ENCODE results near the gene MPRIP. TPM values are rescaled to one million over a fixed set of nuclear protein-coding genes. Genes with fewer than 3 reads are reported as not detected.

Gene MPRIP
- total RNA-seq, 1 experiment from 2014 or later = 1,274 TPM

DNA sequence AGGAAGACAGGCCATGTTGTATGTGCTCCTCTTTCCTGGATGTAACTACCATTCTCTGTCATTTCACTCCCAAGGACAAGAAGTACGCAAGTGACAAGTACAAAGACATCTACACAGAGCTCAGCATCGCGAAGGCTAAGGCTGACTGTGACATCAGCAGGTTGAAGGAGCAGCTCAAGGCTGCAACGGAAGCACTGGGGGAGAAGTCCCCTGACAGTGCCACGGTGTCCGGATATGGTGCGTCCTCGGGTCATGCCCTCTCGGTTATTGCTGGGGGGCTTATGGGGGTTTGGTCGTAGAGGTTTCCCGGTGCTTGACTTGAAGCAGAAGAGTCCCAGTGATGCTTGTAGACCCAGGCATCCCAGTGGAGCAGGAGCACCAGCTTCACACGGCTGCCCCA, 134.9 kb downstream of the MPRIP start:
- no peak for ATAC-seq
- CTCF ChIA-PET = no interaction called here

DNA sequence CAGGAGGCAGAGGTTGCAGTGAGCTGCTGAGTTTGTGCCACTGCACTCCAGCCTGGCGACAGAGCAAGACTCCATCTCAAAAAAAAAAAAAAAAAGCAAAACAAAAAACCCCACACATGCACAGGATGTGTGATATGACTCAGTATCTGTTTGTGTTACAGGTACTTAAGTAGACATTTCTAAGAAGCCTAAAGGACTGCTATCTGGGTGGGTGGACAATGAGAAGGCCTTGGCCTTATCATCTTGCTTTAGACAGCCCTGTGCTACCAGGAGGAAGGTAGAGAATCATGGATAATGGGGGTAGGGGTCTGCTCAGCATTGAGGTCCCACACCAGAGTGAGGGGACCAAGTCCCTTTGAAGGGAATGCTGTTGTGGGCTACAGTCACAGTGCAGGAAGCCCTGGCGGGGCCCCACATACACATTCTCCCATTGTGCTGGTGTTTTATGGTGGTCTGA, 137.1 kb downstream of the MPRIP start:
- no peak overlapping the region for H3K9ac ChIP-seq (ENCODE audit: low read length)
- no TSS peak for BruUV-seq (replicated peaks)
- H3K27me3 ChIP-seq (ENCODE audit: low read length) = no peaks in the 10 kb centered on the region
- no peak overlapping the region for H3K4me2 ChIP-seq (ENCODE audit: low read length)
- no peaks in the 10 kb centered on the region for H3K9me3 ChIP-seq (ENCODE audit: low read length)
- H3K79me2 ChIP-seq (ENCODE audit: low read length) = no peaks in the 10 kb centered on the region
- no peaks in the 10 kb centered on the region for H3K4me1 ChIP-seq (ENCODE audit: insufficient read depth, low read length)
- no peak for TF ChIP-seq EZH2 (IDR thresholded peaks at IDR 0.05; ENCODE audit: low read length, unreplicated experiment)
- TF ChIP-seq EZH2phosphoT487 (IDR thresholded peaks at IDR 0.05; ENCODE audit: borderline replicate concordance, low read length) = no peak
- TF ChIP-seq, protein P1, sequence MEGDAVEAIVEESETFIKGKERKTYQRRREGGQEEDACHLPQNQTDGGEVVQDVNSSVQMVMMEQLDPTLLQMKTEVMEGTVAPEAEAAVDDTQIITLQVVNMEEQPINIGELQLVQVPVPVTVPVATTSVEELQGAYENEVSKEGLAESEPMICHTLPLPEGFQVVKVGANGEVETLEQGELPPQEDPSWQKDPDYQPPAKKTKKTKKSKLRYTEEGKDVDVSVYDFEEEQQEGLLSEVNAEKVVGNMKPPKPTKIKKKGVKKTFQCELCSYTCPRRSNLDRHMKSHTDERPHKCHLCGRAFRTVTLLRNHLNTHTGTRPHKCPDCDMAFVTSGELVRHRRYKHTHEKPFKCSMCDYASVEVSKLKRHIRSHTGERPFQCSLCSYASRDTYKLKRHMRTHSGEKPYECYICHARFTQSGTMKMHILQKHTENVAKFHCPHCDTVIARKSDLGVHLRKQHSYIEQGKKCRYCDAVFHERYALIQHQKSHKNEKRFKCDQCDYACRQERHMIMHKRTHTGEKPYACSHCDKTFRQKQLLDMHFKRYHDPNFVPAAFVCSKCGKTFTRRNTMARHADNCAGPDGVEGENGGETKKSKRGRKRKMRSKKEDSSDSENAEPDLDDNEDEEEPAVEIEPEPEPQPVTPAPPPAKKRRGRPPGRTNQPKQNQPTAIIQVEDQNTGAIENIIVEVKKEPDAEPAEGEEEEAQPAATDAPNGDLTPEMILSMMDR (conservative IDR thresholded peaks at IDR 0.05; ENCODE audit: low read depth, low read length) = no peak
- peaks cover 89% of the 10 kb centered on the region for H3K36me3 ChIP-seq (ENCODE audit: low read depth, low read length)
- ATAC-seq (no peak), DNase-seq (no peak)
- H3F3A ChIP-seq (ENCODE audit: low read length, unreplicated experiment) = peaks cover 11% of the 10 kb centered on the region
- no peak overlapping the region for H3K27ac ChIP-seq (ENCODE audit: low read length)
- CTCF ChIA-PET = no interaction called here
- H4K20me1 ChIP-seq (ENCODE audit: low read length) = 0 out of 2 replicates have a peak, but pooled peaks cover 4% of the 10 kb centered on the region
- H3K4me3 ChIP-seq (ENCODE audit: low read length) = no peak overlapping the region
- no peak overlapping the region for H2AFZ ChIP-seq (ENCODE audit: low read length)
- intact Hi-C loops (cut with micrococcal nuclease) = no loop called here
- no peaks in the 10 kb centered on the region for H3K9me2 ChIP-seq (replicated peaks; ENCODE audit: low read length)
- POLR2A ChIA-PET (ENCODE audit: unreplicated experiment) = no interaction called here

More for the DNA sequence above, 134.9 kb downstream of the MPRIP start:
- BruUV-seq (replicated peaks) = no TSS peak
- Histone ChIP-seq H3K9me2 (replicated peaks; ENCODE audit: low read length) (no peaks in the 10 kb centered on the region), H3K4me3 (ENCODE audit: low read length) (no peak overlapping the region), H2AFZ (ENCODE audit: low read length) (no peak overlapping the region), H3K9me3 (ENCODE audit: low read length) (no peaks in the 10 kb centered on the region), H4K20me1 (ENCODE audit: low read length) (0 out of 2 replicates have a peak, but pooled peaks cover 4% of the 10 kb centered on the region), H3K27ac (ENCODE audit: low read length) (no peak overlapping the region), H3K27me3 (ENCODE audit: low read length) (no peaks in the 10 kb centered on the region), H3K4me1 (ENCODE audit: insufficient read depth, low read length) (no peaks in the 10 kb centered on the region), H3K79me2 (ENCODE audit: low read length) (no peaks in the 10 kb centered on the region), H3K9ac (ENCODE audit: low read length) (no peak overlapping the region), H3K36me3 (ENCODE audit: low read depth, low read length) (peaks cover 91% of the 10 kb centered on the region), H3F3A (ENCODE audit: low read length, unreplicated experiment) (peaks cover 11% of the 10 kb centered on the region), H3K4me2 (ENCODE audit: low read length) (no peak overlapping the region)
- intact Hi-C loops (cut with micrococcal nuclease) = no loop called here
- POLR2A ChIA-PET (ENCODE audit: unreplicated experiment) = no interaction called here
- DNase-seq = no peak
- TF ChIP-seq, protein P1 (conservative IDR thresholded peaks at IDR 0.05; ENCODE audit: low read depth, low read length) = no peak
- no peak for TF ChIP-seq EZH2phosphoT487 (IDR thresholded peaks at IDR 0.05; ENCODE audit: borderline replicate concordance, low read length)
- TF ChIP-seq EZH2 (IDR thresholded peaks at IDR 0.05; ENCODE audit: low read length, unreplicated experiment) = no peak

DNA sequence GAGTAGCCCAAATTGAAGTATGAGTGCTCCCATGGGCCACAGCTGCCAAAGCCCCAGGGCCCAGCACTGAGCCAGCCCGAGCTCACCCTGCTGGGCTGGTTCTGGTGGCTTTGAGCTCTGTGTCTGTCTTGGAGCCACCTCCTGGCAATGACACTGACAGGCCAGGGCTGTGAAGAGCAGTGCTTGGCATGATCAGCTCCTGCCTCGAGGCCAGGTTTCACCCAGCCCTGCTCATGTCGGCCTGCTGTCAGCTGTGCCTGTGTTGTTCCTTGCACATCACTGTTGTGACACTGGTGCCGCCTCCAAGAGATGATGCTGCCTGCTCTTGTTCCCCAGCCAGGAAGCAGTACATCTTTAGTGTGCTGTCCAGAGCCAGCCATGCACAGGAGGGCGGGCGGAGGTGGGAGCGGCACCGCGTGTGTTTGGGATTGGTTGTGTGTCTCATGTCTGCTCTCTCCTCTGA, 137.9 kb downstream of the MPRIP start:
- TF ChIP-seq, protein P1 (conservative IDR thresholded peaks at IDR 0.05; ENCODE audit: low read depth, low read length) = no peak
- TF ChIP-seq EZH2phosphoT487 (IDR thresholded peaks at IDR 0.05; ENCODE audit: borderline replicate concordance, low read length) = no peak
- TF ChIP-seq EZH2 (IDR thresholded peaks at IDR 0.05; ENCODE audit: low read length, unreplicated experiment) = no peak
- intact Hi-C loops (cut with micrococcal nuclease) = no loop called here
- DNase-seq (no peak), ATAC-seq (no peak; the same call in 1 of the 2 replicates)
- H3K9me2 ChIP-seq (replicated peaks; ENCODE audit: low read length) = no peaks in the 10 kb centered on the region
- peaks cover 85% of the 10 kb centered on the region for H3K36me3 ChIP-seq (ENCODE audit: low read depth, low read length)
- H3K4me2 ChIP-seq (ENCODE audit: low read length) = no peak overlapping the region
- no peaks in the 10 kb centered on the region for H3K27me3 ChIP-seq (ENCODE audit: low read length)
- 0 out of 2 replicates have a peak, but pooled peaks cover 4% of the 10 kb centered on the region for H4K20me1 ChIP-seq (ENCODE audit: low read length)
- no peak overlapping the region for H2AFZ ChIP-seq (ENCODE audit: low read length)
- no peaks in the 10 kb centered on the region for H3K79me2 ChIP-seq (ENCODE audit: low read length)
- H3F3A ChIP-seq (ENCODE audit: low read length, unreplicated experiment) = peaks cover 11% of the 10 kb centered on the region
- no peaks in the 10 kb centered on the region for H3K9me3 ChIP-seq (ENCODE audit: low read length)
- no peak overlapping the region for H3K27ac ChIP-seq (ENCODE audit: low read length)
- no TSS peak for BruUV-seq (replicated peaks)
- ChIA-PET CTCF (no interaction called here), POLR2A (ENCODE audit: unreplicated experiment) (no interaction called here)
- H3K4me1 ChIP-seq (ENCODE audit: insufficient read depth, low read length) = no peaks in the 10 kb centered on the region
- H3K9ac ChIP-seq (ENCODE audit: low read length) = no peak overlapping the region
- H3K4me3 ChIP-seq (ENCODE audit: low read length) = no peak overlapping the region
